Body of pancreas (tissue), 4 donors: ENCODE data around the gene GRIK2. TPM values are rescaled to one million over a fixed set of nuclear protein-coding genes. Genes with fewer than 3 reads are reported as not detected.
A peak's percentile ranks its signal among the peaks of the same experiment; 100 is the strongest.
"Not testable (repeated sequence)": the region's sequence is repeated elsewhere in the genome, so short reads cannot be mapped to it uniquely, and the experiment has no call there.

Source experiments
- ATAC-seq: fragments of 150-250 bp; one replicate; pipeline ENCODE4 v1.9.1; 2016
- DNase-seq, 4 donors: peaks; one replicate each; pipeline ENCODE4 v3.0.0-alpha.2; 2019
- H3K27ac ChIP-seq, 4 donors: fragments of 200-600 bp; sonication (generic); 1 replicate in 3 of 4; 2 replicates in 1 of 4; pipeline versions ENCODE4 v1.5.1 to v1.6.1; 2016 to 2019; ENCODE audit warnings: mild to moderate bottlenecking in 1 of 4, mixed read lengths in 1 of 4, moderate library complexity in 1 of 4
- H3K27me3 ChIP-seq, 2 donors: fragments of 200-600 bp; sonication (generic); one replicate each; pipeline ENCODE4 v1.6.0; 2016; ENCODE audit warnings: mild to moderate bottlenecking in 1 of 2
- H3K36me3 ChIP-seq, 2 donors: fragments of 200-600 bp; sonication (generic); replicated peaks in 1 of 2; 2 replicates each; pipeline ENCODE4 v1.5.1; 2016; ENCODE audit warnings: low read depth in 2 of 2; ENCODE audit not compliant: insufficient read depth in 1 of 2
- H3K4me1 ChIP-seq: fragments of 200-600 bp; sonication (generic); one replicate; pipeline ENCODE4 v1.6.0; 2016
- H3K4me3 ChIP-seq, 2 donors: fragments of 200-600 bp; sonication (generic); 1 replicate in 1 of 2; 2 replicates in 1 of 2; pipeline ENCODE4 v1.5.1; 2016 to 2019
- H3K9me3 ChIP-seq, 3 donors: fragments of 200-600 bp; sonication (generic); 1 replicate in 2 of 3; 2 replicates in 1 of 3; pipeline ENCODE4 v1.5.1; 2016
- POLR2A ChIP-seq, 3 donors: fragments of 450-650 bp; IDR thresholded peaks; one replicate each; pipeline ENCODE4 v1.6.1; 2016; ENCODE audit warnings: antibody characterized with exemption in 3 of 3, mild to moderate bottlenecking in 2 of 3
- WGBS, 2 donors: methylation state at CpG; one replicate each; pipeline ENCODE4 v1.1.5; 2017; 5-methylcytosine and 5-hydroxymethylcytosine counted together
- intact Hi-C: fragments of 100-400 bp; cut with DNase I; formaldehyde crosslinking; loops from one replicate; pipeline ENCODE4 v1.15.1; 2023
- total RNA-seq, 2 donors: library from RNA; depleted of rRNA; stranded (reverse); fragments of >200 nt; gene quantifications; one replicate each; pipeline ENCODE4 v1.1.0, GENCODE V29; 2016
- TF ChIP-seq, protein P1 (sequence below), 7 experiments: fragments of 450-650 bp in 4 of 7; fragments of 200-600 bp in 3 of 7; sonication (generic) in 3 of 7; IDR thresholded peaks; one replicate each; pipeline ENCODE4 v1.5.1; 2016 to 2019; ENCODE audit warnings: antibody characterized with exemption in 7 of 7

The GRIK2 gene
- 1 to 10 TPM in 1 of 2 donors, under 1 TPM in 1; 0.52 to 7.9 TPM for total RNA-seq

DNA sequence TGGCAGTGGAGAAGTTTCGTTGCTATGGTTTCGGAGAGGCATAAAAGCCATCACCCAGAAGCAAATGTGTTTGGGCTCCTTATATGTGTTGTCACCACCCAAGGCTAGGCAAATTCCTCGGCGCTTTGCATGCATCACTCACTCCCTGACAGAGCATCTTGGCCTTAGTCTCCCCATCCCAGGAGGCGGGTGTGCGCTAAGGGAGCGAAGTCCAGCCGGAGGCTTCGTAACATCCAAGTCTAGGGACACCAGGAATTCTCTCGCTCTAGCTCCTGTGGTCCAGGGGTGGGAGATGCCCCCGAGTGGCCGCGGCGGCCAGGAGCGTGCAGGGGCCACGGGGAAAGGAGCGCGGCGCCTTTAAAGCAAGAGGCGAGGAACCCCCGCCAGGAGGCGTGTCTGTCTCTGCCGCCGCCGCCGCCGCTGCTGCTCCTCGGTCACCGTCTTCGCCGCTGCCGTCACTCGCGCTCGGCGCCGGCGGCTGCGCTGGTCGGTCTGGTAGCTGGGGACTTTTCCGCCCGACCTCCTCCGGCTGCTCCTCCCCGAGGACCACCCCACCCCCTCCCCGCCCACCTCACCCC, at the start of gene GRIK2:
TSS of gene GRIK2 (plus strand) at position 458 of the 578 bp plus-strand sequence.
- ATAC-seq (peak; percentile 84), DNase-seq (peak; percentile 38 to 73 (median 50))
- TF ChIP-seq, protein P1, sequence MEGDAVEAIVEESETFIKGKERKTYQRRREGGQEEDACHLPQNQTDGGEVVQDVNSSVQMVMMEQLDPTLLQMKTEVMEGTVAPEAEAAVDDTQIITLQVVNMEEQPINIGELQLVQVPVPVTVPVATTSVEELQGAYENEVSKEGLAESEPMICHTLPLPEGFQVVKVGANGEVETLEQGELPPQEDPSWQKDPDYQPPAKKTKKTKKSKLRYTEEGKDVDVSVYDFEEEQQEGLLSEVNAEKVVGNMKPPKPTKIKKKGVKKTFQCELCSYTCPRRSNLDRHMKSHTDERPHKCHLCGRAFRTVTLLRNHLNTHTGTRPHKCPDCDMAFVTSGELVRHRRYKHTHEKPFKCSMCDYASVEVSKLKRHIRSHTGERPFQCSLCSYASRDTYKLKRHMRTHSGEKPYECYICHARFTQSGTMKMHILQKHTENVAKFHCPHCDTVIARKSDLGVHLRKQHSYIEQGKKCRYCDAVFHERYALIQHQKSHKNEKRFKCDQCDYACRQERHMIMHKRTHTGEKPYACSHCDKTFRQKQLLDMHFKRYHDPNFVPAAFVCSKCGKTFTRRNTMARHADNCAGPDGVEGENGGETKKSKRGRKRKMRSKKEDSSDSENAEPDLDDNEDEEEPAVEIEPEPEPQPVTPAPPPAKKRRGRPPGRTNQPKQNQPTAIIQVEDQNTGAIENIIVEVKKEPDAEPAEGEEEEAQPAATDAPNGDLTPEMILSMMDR (IDR thresholded peaks at IDR 0.05): peak; percentile 14 to 51 (median 26)
- peak in 2 of 3 donors; percentile 18 to 33 for TF ChIP-seq POLR2A (IDR thresholded peaks at IDR 0.05)
- WGBS, 2 donors: 2% methylated on average over 27 to 45 of the region's 45 CpGs
- Histone ChIP-seq H3K9me3 (no peaks in the 10 kb centered on the region), H3K4me3 (peak within 1 kb of the TSS in 1 of 2 donors; percentile 19), H3K27me3 (no peaks in the 10 kb centered on the region), H3K4me1 (peaks cover 14% of the 10 kb centered on the region), H3K36me3 (no peaks in the 10 kb centered on the region), H3K27ac (peak within 1 kb of the TSS in 1 of 4 donors; percentile 53)
- intact Hi-C loops: no loop called here

- Histone ChIP-seq H3K27me3 (no peaks in the 10 kb centered on the region), H3K4me3 (no peak overlapping the region), H3K4me1 (no peaks in the 10 kb centered on the region), H3K27ac (no peak overlapping the region), H3K36me3 (no peaks in the 10 kb centered on the region), H3K9me3 (no peaks in the 10 kb centered on the region)
- intact Hi-C loops: no loop called here
- no peak for ATAC-seq
- TF ChIP-seq, protein P1 (IDR thresholded peaks at IDR 0.05): no peak
- TF ChIP-seq POLR2A (IDR thresholded peaks at IDR 0.05): no peak
- DNase-seq: no peak
- 37 to 43% methylated on average over 5 of the region's 5 CpGs for WGBS, 2 donors
Observed at GRCh38 chr6:101344885-101345284, 48.6 kb upstream of the GRIK2 start.

- 64 to 83% methylated on average over 3 of the region's 3 CpGs for WGBS, 2 donors
- TF ChIP-seq, protein P1 (IDR thresholded peaks at IDR 0.05): no peak
- no peak for TF ChIP-seq POLR2A (IDR thresholded peaks at IDR 0.05)
- DNase-seq (no peak), ATAC-seq (no peak)
- no peaks in the 10 kb centered on the region for H3K4me1 ChIP-seq
- no peak overlapping the region for H3K27ac ChIP-seq
- H3K4me3 ChIP-seq: no peak overlapping the region
- no peaks in the 10 kb centered on the region for H3K36me3 ChIP-seq
- H3K9me3 ChIP-seq: no peaks in the 10 kb centered on the region
- intact Hi-C loops: no loop called here
- H3K27me3 ChIP-seq: no peaks in the 10 kb centered on the region
Observed at GRCh38 chr6:101348816-101349215, 44.7 kb upstream of the GRIK2 start.

- H3K9me3 ChIP-seq, DNase-seq, H3K4me3 ChIP-seq, ATAC-seq, H3K27me3 ChIP-seq, H3K36me3 ChIP-seq, intact Hi-C loops, H3K27ac ChIP-seq, H3K4me1 ChIP-seq: not testable (repeated sequence)
- 69 to 75% methylated on average over 6 of the region's 6 CpGs for WGBS, 2 donors
Observed at GRCh38 chr6:101350631-101351030, 42.9 kb upstream of the GRIK2 start.

GRCh38 chr6:101351173-101351572, 42.3 kb upstream of the GRIK2 start:
- intact Hi-C loops: no loop called here
- ATAC-seq: no peak
- DNase-seq: no peak
- Histone ChIP-seq H3K27ac (no peak overlapping the region), H3K36me3 (no peaks in the 10 kb centered on the region), H3K27me3 (no peaks in the 10 kb centered on the region), H3K4me3 (no peak overlapping the region), H3K4me1 (no peaks in the 10 kb centered on the region), H3K9me3 (no peaks in the 10 kb centered on the region)
- TF ChIP-seq, protein P1 (IDR thresholded peaks at IDR 0.05): no peak
- no peak for TF ChIP-seq POLR2A (IDR thresholded peaks at IDR 0.05)
- WGBS, 2 donors: 50 to 71% methylated on average over 1 of the region's 1 CpG
